ENCODE results near the gene ANKRD11.

ANKRD11 gene

DNA sequence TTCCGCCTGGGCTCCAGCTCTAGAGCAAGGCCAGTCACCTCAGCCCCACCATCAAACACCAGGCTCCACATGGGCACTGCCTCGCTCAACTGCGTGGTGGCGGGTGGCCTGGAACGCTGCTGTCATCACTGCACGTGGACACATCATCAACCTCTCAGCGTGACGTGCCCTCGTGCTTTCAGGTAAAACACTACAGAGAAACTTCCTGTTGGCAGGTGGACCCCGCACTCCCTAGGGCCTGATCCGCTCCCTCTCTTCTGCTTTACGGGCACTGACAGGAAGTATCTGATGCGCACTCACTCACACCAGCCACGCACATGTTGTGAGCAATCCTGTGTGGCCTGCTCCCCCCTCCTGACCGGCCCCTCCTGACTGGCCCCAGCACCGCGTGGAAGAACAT is 87.4 kb downstream of the ANKRD11 start:
- TF ChIP-seq, protein P1, sequence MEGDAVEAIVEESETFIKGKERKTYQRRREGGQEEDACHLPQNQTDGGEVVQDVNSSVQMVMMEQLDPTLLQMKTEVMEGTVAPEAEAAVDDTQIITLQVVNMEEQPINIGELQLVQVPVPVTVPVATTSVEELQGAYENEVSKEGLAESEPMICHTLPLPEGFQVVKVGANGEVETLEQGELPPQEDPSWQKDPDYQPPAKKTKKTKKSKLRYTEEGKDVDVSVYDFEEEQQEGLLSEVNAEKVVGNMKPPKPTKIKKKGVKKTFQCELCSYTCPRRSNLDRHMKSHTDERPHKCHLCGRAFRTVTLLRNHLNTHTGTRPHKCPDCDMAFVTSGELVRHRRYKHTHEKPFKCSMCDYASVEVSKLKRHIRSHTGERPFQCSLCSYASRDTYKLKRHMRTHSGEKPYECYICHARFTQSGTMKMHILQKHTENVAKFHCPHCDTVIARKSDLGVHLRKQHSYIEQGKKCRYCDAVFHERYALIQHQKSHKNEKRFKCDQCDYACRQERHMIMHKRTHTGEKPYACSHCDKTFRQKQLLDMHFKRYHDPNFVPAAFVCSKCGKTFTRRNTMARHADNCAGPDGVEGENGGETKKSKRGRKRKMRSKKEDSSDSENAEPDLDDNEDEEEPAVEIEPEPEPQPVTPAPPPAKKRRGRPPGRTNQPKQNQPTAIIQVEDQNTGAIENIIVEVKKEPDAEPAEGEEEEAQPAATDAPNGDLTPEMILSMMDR (IDR thresholded peaks at IDR 0.05; ENCODE audit: control extremely low read depth, extremely low read depth, low read depth, missing control alignments), result no peak
- POLR2A ChIA-PET, result interaction anchor here (1.5 kb wide), 1 partner anchor 20 kb away, joined by 3 read pairs; no protein-coding TSS in a partner anchor
- CTCF ChIA-PET, result interaction anchor here (1.2 to 1.5 kb wide), 2 partner anchors 13 to 41 kb away, joined by 3 to 4 read pairs; no protein-coding TSS in a partner anchor
- DNase-seq (ENCODE audit: extremely low spot score), result no peak

DNA sequence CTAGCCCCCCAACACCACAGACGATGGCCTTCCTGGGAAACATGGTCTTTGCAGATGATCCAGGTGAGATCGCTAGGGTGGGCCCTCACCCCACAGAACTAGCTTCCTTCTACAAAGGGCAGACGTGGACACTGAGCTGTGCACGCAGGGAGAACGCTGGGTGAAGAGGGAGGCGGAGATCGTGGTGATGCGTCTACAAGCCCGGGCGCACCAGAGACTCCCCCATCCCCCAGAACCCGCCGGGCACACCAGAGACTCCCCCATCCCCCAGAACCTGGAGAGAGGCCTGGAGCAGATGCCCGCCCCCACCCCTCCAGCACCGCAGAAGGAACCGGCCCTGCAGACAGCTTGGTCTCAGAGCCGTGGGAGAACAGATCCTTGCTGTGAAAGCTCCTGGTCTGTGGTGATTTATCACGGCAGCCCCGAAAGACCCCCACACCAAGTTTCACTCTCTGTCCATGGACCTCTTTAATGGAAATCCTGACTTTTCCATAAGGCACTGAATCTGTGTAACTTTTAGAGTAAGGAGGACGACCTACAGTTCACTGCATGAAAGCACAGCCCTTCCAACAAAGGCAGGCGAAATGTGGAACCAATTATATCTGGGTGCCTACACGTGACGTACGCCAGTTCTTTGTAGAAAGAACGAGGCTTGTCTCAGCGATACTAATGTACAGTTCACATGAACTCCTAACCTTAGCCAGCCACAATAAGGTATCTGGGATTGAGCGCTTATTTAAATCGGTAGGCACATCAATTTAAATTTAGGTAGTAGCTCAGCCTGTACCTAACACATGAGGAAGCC is 88.5 kb downstream of the ANKRD11 start:
- TF ChIP-seq, protein P1 (IDR thresholded peaks at IDR 0.05; ENCODE audit: control extremely low read depth, extremely low read depth, low read depth, missing control alignments), result no peak
- ChIA-PET POLR2A (interaction anchor here (0.7 kb wide), 1 partner anchor 40 kb away, joined by 3 read pairs; no protein-coding TSS in a partner anchor), CTCF (interaction anchor here (1.0 to 1.5 kb wide), 2 partner anchors 9 to 42 kb away, joined by 3 read pairs; no protein-coding TSS in a partner anchor)
- DNase-seq (ENCODE audit: extremely low spot score), result no peak

DNA sequence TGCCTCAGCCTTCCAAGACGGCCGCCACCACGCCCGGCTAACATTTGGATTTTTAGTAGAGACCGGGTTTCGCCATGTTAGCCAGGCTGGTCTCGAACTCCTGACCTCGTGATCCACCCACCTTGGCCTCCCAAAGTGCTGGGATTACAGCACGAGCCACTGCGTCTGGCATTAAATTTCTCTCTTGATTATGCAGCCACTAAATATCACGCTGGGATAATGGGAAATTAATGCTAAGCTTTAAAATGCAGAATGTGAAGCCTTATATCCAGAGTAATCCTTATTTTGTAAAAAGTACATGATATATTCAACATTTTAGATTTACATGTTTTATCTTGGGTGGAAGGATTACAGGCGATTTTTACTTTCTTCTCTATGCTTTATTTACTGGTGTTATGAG is 89.2 kb downstream of the ANKRD11 start:
- ChIA-PET POLR2A (no interaction called here), CTCF (no interaction called here)
- TF ChIP-seq, protein P1 (IDR thresholded peaks at IDR 0.05; ENCODE audit: control extremely low read depth, extremely low read depth, low read depth, missing control alignments), result no peak
- DNase-seq (ENCODE audit: extremely low spot score), result no peak

DNA sequence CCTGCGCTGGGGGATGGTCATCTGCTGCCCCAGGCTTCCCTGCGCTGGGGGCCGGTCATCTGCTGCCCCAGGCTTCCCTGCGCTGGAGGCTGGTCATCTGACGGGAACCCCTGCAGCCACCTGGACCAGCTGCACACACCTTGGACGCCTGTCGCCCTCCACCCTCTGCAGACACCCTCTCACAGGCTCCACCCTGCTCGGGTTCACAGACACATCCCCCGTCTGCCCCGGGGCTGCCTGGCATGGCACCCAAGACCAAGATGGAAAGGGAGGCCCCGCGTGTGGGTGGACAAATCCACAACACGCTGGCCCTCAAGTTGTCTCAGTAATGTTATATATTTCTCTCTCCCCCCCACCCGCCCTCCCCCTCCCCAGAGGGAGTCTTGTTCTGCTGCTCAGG is 89.6 kb downstream of the ANKRD11 start:
- TF ChIP-seq, protein P1 (IDR thresholded peaks at IDR 0.05; ENCODE audit: control extremely low read depth, extremely low read depth, low read depth, missing control alignments), result no peak
- DNase-seq (ENCODE audit: extremely low spot score), result no peak

DNA sequence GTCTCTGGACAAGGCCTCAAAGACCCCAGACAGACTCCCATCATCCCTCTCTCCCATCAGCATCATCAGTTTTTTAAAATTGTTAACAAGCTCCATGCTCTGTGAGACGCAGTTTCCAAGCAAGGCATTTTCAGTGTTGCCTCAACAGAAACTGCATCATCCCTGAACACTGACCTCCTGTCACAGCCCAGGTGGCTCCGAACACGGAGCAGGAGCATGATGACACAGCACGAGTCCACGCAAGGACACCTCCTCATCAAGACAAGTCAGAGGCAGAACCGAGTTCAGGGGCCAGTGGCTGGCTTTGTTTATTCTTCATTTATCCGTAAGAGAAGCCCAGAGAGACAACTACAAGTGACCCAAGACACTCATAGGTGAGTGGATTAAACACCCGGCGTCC is 91.4 kb downstream of the ANKRD11 start:
- CTCF ChIA-PET, result interaction anchor here (1.1 kb wide), 1 partner anchor 10 kb away, joined by 4 read pairs; no protein-coding TSS in a partner anchor
- TF ChIP-seq, protein P1 (IDR thresholded peaks at IDR 0.05; ENCODE audit: control extremely low read depth, extremely low read depth, low read depth, missing control alignments), result no peak
- POLR2A ChIA-PET, result no interaction called here
- DNase-seq (ENCODE audit: extremely low spot score), result no peak

More for the DNA sequence above, 89.6 kb downstream of the ANKRD11 start:
- ChIA-PET POLR2A (no interaction called here), CTCF (no interaction called here)

DNA sequence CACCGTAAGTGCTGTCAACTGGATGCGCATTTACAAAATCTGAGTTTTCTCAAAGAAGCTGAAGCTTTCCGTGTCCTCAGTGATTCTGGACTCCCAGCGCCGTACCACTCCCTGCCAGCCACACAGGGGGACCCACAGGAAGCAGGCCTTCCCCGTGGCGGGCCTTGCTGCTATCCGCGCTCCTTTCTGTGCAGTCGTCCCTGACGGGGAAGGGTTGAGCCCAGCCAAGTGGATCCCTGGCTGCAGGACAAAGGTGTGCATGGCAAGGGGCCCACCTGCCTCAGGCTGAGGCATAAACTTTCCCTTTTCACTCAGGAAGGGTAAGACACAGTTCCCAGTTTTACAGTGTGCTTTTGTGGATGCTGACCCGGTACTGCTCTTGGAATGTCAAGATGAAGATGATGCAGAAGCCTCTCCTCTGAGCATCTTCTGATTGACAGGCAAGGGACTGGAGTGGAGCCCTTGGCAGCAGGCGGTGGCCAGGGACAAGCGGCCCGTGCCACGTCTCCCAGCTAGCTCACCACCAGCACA is 93.0 kb downstream of the ANKRD11 start:
- CTCF ChIA-PET, result no interaction called here

More for the DNA sequence above, 93.0 kb downstream of the ANKRD11 start:
- POLR2A ChIA-PET, result no interaction called here
- no peak for DNase-seq (ENCODE audit: extremely low spot score)
- TF ChIP-seq, protein P1 (IDR thresholded peaks at IDR 0.05; ENCODE audit: control extremely low read depth, extremely low read depth, low read depth, missing control alignments), result no peak
